ENCODE results near the gene SATB2.

The SATB2 gene

DNA sequence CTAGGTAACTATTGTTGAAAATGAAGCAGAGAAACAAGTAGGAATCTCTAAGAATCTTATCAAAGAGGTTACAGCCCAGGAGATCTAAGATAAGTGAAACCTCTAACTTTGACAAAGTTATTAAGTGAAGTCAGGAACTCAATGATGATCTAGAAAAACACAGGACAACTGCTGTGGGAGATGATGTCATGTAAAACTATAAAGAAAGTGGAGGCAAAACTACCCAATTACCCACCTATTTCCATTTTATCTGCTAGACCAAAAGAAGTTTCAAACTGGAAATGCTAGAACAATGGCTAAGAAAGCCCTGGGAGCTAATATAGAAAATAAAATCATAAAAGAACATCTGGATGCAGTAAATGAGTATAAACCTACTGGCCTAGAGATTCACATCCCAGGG lies 50.3 kb downstream of the SATB2 start:
- Histone ChIP-seq H3F3A (ENCODE audit: control insufficient read depth, insufficient read depth) (no peaks in the 10 kb centered on the region), H3K4me3 (ENCODE audit: low read length) (no peak overlapping the region), H3K9me2 (replicated peaks; ENCODE audit: control insufficient read depth, low read length) (no peaks in the 10 kb centered on the region), H4K20me1 (ENCODE audit: control insufficient read depth, insufficient read depth, low read depth, low read length) (no peaks in the 10 kb centered on the region), H3K9me3 (ENCODE audit: control insufficient read depth, insufficient read depth, low read length) (no peaks in the 10 kb centered on the region), H3K4me2 (ENCODE audit: low read length) (no peak overlapping the region), H3K79me2 (ENCODE audit: control insufficient read depth, low read length) (no peaks in the 10 kb centered on the region), H3K27me3 (ENCODE audit: control insufficient read depth, low read length) (no peaks in the 10 kb centered on the region), H3K36me3 (ENCODE audit: control insufficient read depth, low read length) (no peaks in the 10 kb centered on the region), H3K4me1 (ENCODE audit: control insufficient read depth, low read length) (no peaks in the 10 kb centered on the region), H3K27ac (ENCODE audit: low read depth, low read length) (no peak overlapping the region)
- TF ChIP-seq EZH2phosphoT487 (IDR thresholded peaks at IDR 0.05; ENCODE audit: borderline replicate concordance, low read length), result no peak
- TF ChIP-seq, protein P1, sequence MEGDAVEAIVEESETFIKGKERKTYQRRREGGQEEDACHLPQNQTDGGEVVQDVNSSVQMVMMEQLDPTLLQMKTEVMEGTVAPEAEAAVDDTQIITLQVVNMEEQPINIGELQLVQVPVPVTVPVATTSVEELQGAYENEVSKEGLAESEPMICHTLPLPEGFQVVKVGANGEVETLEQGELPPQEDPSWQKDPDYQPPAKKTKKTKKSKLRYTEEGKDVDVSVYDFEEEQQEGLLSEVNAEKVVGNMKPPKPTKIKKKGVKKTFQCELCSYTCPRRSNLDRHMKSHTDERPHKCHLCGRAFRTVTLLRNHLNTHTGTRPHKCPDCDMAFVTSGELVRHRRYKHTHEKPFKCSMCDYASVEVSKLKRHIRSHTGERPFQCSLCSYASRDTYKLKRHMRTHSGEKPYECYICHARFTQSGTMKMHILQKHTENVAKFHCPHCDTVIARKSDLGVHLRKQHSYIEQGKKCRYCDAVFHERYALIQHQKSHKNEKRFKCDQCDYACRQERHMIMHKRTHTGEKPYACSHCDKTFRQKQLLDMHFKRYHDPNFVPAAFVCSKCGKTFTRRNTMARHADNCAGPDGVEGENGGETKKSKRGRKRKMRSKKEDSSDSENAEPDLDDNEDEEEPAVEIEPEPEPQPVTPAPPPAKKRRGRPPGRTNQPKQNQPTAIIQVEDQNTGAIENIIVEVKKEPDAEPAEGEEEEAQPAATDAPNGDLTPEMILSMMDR (IDR thresholded peaks at IDR 0.05; ENCODE audit: low read depth, low read length, poor library complexity, severe bottlenecking), result no peak

DNA sequence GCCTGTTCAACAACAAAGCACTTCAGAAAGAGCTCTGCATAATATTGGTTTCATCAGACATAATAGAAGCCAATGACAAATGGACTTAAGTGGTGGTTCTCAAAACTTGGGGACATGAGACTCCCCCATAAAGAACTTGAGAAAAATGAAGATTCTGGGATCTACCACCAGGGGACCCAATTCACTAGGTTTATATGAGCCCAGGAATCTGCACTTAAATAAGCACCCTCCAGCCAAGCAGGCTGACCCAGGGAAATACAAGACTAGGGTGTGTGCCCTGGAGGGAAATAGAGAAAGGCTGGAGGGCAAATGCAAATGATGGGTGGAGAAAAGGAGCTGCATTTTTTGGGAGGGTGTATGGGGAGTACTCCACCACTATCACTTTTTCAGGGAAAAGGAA lies 52.5 kb downstream of the SATB2 start:
- H3K9me2 ChIP-seq (replicated peaks; ENCODE audit: control insufficient read depth, low read length), result no peaks in the 10 kb centered on the region
- no peaks in the 10 kb centered on the region for H3K79me2 ChIP-seq (ENCODE audit: control insufficient read depth, low read length)
- H3K4me1 ChIP-seq (ENCODE audit: control insufficient read depth, low read length), result no peaks in the 10 kb centered on the region
- H3K4me3 ChIP-seq (ENCODE audit: low read length), result no peak overlapping the region
- H3K9me3 ChIP-seq (ENCODE audit: control insufficient read depth, insufficient read depth, low read length), result no peaks in the 10 kb centered on the region
- no peak overlapping the region for H3K4me2 ChIP-seq (ENCODE audit: low read length)
- H3K27ac ChIP-seq (ENCODE audit: low read depth, low read length), result no peak overlapping the region
- no peaks in the 10 kb centered on the region for H3F3A ChIP-seq (ENCODE audit: control insufficient read depth, insufficient read depth)
- H4K20me1 ChIP-seq (ENCODE audit: control insufficient read depth, insufficient read depth, low read depth, low read length), result no peaks in the 10 kb centered on the region
- H3K36me3 ChIP-seq (ENCODE audit: control insufficient read depth, low read length), result no peaks in the 10 kb centered on the region
- no peaks in the 10 kb centered on the region for H3K27me3 ChIP-seq (ENCODE audit: control insufficient read depth, low read length)
- TF ChIP-seq, protein P1 (IDR thresholded peaks at IDR 0.05; ENCODE audit: low read depth, low read length, poor library complexity, severe bottlenecking), result no peak
- no peak for TF ChIP-seq EZH2phosphoT487 (IDR thresholded peaks at IDR 0.05; ENCODE audit: borderline replicate concordance, low read length)

DNA sequence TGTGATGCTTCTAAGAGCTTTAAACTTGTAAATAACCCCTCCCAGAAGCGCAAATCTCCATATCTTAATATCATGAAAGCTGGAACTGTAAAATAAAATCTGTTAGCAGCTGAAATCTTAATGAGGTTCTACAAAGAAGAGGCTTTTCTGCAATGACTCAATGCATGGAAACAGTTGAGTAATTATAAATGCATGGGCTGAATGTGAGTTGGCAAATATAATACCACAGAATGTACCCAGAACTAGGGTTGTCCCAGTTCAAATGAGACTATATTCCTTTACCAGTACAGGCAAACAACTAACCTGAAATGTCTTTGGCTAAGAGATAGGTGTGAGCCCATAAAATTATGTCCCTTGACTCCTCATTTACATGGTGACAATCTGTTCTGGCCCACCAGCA lies 52.9 kb downstream of the SATB2 start:
- TF ChIP-seq, protein P1 (IDR thresholded peaks at IDR 0.05; ENCODE audit: low read depth, low read length, poor library complexity, severe bottlenecking), result no peak
- no peak for TF ChIP-seq EZH2phosphoT487 (IDR thresholded peaks at IDR 0.05; ENCODE audit: borderline replicate concordance, low read length)
- H3K36me3 ChIP-seq (ENCODE audit: control insufficient read depth, low read length), result no peaks in the 10 kb centered on the region

DNA sequence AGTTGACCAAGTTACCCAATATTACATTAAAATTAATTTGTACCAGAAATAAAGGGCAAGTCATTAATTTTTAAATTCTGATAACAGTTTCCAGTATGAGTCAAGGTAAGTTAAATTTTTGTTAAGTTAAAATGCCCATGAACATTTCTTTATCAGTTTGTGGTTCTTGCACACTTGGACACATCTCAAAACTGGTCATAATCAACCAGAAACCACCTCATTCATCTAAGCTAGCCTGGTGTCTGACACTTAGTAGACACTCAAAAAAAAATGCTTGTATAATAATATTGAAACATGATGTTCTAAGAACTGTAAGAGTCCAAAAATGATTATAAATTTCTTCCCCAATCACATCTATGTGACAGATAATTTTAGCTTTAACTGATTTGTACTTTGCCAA lies 62.4 kb downstream of the SATB2 start:
- Histone ChIP-seq H3K9me2 (replicated peaks; ENCODE audit: control insufficient read depth, low read length) (no peaks in the 10 kb centered on the region), H3K27me3 (ENCODE audit: control insufficient read depth, low read length) (no peaks in the 10 kb centered on the region), H3K27ac (ENCODE audit: low read depth, low read length) (no peak overlapping the region), H3K4me1 (ENCODE audit: control insufficient read depth, low read length) (no peaks in the 10 kb centered on the region), H3F3A (ENCODE audit: control insufficient read depth, insufficient read depth) (no peaks in the 10 kb centered on the region), H3K36me3 (ENCODE audit: control insufficient read depth, low read length) (no peaks in the 10 kb centered on the region), H3K4me3 (ENCODE audit: low read length) (no peak overlapping the region), H3K9me3 (ENCODE audit: control insufficient read depth, insufficient read depth, low read length) (no peaks in the 10 kb centered on the region), H3K79me2 (ENCODE audit: control insufficient read depth, low read length) (no peaks in the 10 kb centered on the region), H4K20me1 (ENCODE audit: control insufficient read depth, insufficient read depth, low read depth, low read length) (no peaks in the 10 kb centered on the region), H3K4me2 (ENCODE audit: low read length) (no peak overlapping the region)
- TF ChIP-seq, protein P1 (IDR thresholded peaks at IDR 0.05; ENCODE audit: low read depth, low read length, poor library complexity, severe bottlenecking), result no peak
- no peak for TF ChIP-seq EZH2phosphoT487 (IDR thresholded peaks at IDR 0.05; ENCODE audit: borderline replicate concordance, low read length)

More for the DNA sequence above, 52.9 kb downstream of the SATB2 start:
- Histone ChIP-seq H3K4me2 (ENCODE audit: low read length) (no peak overlapping the region), H3K27me3 (ENCODE audit: control insufficient read depth, low read length) (no peaks in the 10 kb centered on the region), H3K4me1 (ENCODE audit: control insufficient read depth, low read length) (no peaks in the 10 kb centered on the region), H3K9me2 (replicated peaks; ENCODE audit: control insufficient read depth, low read length) (no peaks in the 10 kb centered on the region), H3K9me3 (ENCODE audit: control insufficient read depth, insufficient read depth, low read length) (no peaks in the 10 kb centered on the region), H3K79me2 (ENCODE audit: control insufficient read depth, low read length) (no peaks in the 10 kb centered on the region), H4K20me1 (ENCODE audit: control insufficient read depth, insufficient read depth, low read depth, low read length) (no peaks in the 10 kb centered on the region), H3F3A (ENCODE audit: control insufficient read depth, insufficient read depth) (no peaks in the 10 kb centered on the region), H3K27ac (ENCODE audit: low read depth, low read length) (no peak overlapping the region), H3K4me3 (ENCODE audit: low read length) (no peak overlapping the region)
